GM21423 (cell line): ENCODE measurements around the gene RBM34.
A peak's percentile ranks its signal among the peaks of the same experiment; 100 is the strongest.
"Not testable (repeated sequence)": the region's sequence is repeated elsewhere in the genome, so short reads cannot be mapped to it uniquely, and the experiment has no call there.

Source experiments
- ATAC-seq: cut with Tn5 transposase; IDR thresholded peaks from one replicate; pipeline ENCODE4 v1.9.1; 2021; ENCODE audit warnings: mild to moderate bottlenecking, moderate library complexity; ENCODE audit not compliant: unreplicated experiment

RBM34 gene

DNA sequence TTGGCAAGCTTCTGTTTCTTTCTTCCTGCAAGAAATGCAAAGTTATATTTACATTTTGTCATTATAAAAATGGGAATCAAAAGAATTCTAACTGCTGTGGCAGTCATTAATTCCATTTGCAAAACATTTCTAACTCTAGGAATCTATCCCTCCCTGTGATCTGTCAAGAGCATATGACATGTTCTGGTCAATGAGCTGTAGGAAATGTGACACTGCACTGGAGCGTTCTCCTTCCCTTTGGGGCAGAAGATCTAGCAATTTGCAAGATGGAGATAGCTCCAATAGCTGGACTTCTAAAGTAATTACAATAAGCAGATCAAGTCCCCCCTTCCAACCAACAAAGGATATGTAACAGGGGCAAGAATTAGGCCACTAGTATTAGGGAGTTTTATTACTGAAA lies 38.7 kb downstream of the RBM34 start:
- no peak for ATAC-seq

DNA sequence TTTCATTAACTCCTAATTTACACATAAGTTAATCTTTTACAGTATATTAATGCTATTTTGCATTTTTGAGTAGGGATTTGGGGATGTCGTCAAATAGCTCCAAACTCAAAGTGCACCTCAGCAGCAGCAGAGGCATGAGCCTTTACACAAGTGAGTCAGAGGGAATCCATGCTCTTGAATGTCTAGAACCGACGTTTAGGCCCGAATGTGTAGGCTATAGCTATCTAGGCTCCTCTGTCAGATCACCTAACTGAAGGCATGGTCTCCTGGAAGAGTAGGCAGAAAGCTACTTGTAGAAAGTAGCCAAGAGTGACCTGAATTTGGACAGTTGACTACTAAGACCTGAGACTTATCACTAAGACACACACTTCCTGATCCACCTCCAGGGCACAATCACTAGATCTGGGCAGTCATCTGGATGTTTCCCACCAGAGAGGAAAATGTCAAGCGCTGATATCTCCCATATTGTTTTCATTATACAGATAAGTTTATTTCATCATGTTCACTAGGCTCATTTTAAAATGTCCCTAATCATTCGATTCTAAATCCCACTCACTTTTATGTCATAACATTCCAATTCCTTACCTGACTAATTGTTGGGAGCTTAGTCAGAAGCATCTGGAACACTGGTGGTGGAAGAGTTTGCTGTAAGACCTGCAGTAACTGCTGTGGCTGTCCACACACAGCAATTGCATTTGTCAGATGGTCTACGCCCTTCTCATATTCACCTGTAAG lies 47.7 kb downstream of the RBM34 start:
- ATAC-seq = no peak

DNA sequence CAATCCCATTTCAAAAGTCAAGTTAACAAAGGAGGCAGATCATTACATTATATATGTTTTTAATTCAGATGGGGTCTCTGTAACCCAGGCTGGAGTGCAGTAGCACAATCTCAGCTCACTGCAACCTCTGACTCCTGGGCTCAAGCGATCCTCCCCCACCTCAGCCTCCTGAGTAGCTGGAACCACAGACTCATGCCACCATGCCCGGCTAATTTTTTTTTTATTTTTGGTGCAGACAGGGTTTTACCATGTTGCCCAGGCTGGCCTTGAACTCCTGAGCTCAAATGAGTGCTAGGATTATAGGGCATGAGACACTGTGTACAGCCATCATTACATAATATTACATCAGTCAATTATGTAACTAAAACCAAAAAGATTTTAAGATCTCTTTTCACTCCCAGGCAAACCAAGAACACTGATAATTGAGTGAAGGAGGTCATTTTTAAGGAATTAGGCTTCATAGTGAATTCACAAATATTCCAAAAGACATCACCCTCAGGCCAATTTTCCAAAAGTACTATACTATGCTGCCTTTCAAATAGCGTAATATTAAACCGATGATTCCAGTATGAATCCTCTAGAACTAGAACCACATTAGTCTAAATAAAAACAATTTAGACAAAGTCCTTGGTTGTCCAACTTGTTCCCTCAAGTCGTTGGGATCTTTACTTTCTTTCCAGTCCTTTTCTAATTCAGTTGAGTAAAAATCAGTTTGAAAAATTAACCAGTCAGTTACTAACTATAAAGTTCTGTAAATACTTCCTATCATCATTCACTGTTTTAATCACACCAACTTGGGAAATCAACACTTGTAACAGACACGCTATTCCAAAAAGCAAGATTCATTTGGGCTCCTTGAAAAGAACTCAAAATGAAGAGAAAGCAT lies 48.5 kb downstream of the RBM34 start:
- ATAC-seq = no peak

DNA sequence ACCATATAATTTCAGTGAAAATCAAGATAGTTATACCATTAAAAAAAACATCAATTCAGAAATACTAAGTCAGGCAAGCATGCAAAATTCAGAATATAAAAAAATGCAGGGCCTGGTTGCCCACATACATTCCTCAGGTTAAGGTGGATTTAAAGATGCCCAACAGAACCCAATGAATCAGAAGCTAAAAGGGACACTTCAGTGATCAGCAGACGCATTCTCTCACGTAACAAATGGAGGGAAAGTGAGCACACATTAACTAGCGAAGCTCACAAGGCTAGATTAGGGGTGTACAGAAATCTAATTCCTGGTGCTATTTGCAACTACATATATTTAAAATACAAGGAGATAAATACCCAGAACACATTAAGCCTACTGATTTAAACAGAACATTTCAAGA lies 49.9 kb downstream of the RBM34 start:
- no peak for ATAC-seq

DNA sequence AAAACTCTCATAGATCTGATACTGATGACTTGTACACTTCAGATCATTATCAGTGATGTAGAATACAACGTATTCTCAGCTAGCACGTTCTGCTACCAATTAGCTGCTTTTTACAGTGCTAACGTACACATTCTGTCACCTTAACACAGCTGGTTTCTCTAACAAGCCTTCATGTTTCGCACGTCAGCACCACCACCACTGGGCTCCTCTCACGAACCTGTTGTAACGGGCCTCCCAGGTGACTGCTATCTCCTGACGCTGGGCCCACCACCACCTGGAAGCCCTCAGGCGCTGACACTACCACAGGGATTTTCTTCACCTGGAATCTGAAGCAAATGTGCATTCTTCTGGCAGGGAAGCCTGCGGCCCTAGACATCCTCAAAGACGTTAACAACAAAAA lies 52.2 kb downstream of the RBM34 start:
- no peak for ATAC-seq

DNA sequence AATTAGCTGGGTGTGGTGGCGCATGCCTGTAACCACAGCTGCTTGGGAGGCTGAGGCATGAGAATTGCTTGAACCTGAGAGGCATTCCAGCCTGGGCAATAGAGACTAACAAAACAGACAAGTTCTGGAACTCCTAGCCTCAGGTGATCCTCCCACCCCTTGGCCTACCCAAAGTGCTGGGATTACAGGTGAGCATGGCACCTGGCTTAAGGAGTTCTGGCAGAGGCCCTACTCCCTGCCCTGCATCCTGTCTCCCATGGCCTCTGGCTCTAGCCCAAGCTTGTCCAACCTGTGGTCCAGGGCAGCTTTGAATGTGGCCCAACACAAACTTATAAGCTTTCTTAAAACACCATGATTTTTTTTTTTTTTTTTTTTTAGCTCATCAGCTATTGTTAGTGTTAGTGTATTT lies 52.9 kb downstream of the RBM34 start:
- ATAC-seq = no peak

DNA sequence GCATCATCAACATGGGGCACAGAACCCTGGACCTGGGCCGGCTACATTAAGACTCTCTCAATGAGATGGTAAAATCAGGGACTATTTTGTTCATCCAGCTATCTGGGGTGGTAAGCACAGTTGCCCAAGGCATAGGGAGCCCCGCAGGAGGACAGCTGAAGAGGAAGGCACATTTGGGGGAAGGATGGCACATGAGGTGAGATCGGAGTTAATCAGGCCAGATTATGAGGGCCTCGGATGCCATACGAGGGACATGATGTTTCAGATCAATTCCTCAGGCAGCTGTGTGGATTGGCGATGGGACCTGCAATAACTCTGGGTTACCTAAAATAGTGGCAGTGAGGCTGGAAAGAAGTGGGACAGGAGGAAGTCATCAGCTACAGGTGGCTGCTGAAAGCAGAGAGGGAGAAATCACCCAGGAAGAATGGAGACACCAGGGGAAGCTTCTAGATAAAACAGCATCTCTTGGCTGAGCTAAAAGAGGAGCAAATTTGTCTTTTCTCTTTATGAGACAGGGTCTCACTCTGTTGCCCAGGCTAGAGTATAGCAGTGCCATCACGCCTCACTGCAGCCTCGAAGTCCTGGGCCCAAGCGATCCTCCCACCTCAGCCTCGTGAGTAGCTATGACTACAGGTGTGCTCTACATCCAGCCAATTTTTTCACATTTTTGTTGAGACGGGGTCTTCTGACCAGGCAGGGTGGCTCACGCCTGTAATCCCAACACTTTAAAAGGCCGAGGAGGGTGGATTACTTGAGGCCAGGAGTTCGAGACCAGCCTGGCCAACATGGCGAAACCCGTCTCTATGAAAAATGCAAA lies 53.5 kb downstream of the RBM34 start:
- ATAC-seq = no peak

DNA sequence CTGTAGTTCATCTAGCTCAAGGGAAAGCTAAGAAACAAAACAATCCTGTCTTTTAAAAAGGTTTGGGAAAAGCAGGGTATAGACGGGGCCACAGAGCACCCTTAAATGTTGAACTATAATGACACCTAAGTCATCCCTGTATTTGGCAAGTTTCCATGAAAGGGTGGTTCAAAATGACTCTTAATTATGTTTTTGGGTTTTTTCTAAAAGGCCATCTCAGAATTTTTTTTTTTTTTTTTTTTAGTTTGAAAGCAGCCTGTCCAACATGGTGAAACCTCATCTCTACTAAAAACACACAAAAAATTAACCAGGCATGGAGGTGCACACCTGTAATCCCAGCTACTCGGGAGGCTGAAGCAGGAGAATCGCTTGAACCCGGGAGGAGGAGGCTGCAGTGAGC lies 54.6 kb downstream of the RBM34 start:
- ATAC-seq = no peak

DNA sequence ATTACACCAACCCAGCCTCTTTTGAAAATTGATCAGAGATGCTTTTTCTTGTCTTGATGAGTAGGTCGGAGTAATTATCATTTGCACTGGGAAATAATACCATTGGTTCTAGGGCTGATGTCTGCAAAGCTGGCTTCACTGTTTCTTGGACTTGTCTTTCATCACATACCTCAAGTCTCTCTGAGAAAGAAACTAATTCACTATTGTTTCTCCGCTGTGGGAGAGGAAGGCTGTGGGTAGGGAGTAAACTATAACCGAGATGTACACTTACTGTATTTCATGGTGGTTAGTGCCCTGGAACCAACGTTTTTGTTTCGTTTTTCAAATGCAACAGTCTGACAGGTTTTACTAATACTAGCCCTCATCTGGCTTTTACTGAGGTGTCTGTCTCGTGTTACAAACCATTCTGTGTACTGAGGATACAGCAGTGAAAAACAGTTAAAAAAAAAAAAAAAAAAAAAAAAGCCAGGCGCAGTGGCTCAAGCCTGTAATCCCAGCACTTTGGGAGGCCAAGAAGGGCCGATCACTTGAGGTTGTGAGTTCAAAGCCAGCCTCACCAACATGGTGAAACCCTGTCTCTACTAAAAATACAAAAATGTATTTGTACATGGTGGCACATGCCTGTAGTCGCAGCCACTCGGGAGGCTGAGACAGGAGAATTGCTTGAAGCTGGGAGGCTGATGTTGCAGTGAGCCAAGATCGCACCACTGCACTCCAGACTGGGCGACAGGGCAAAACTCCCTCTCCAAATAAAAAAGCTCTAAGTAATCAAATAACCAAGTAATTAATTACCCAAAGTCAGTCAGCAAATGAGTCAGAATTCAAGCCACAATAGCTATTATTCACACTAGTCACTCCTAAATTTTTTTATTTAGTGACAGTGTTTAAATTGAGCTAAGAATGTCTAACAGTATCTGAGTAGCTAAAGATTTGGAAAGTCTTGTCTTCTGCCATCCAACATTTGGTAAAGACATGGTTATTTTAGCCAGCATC lies 55.7 kb downstream of the RBM34 start:
- ATAC-seq = peak; percentile 85

DNA sequence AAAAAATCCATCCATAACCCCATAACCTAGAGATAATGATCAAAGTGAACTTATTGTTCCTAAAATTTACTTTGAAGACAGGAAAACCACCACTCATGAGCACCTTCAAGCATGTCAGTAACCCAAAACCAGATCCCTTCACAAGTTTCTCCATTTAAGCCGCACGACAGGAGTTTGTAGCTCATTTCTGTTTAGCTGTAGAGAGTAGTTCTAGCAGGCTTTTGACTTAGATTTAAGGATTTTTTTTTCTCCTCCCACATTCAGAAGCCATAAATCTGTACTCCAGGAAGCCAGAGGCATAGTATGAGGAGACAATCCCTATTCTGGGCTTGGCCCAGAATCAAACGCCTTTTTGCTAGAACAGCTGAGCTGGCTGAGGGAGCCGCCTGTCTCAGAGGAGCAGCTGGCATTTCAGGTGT lies 58.0 kb downstream of the RBM34 start:
- no peak for ATAC-seq

DNA sequence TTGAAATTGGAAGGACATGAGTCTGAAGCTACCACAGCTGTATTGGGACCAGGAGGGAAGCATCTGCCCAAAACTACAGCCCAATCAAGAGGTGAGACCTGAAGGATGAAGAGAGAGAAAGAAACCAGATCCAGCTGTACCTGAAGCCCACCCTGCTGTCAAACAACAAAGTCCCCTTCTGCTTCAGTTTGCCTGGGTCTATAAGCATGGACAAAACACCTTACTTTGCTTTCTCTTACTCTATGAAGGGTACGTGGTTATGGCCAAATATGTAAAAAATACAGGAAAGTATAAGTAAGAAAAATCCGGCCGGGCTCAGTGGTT lies 58.8 kb downstream of the RBM34 start:
- ATAC-seq = no peak

DNA sequence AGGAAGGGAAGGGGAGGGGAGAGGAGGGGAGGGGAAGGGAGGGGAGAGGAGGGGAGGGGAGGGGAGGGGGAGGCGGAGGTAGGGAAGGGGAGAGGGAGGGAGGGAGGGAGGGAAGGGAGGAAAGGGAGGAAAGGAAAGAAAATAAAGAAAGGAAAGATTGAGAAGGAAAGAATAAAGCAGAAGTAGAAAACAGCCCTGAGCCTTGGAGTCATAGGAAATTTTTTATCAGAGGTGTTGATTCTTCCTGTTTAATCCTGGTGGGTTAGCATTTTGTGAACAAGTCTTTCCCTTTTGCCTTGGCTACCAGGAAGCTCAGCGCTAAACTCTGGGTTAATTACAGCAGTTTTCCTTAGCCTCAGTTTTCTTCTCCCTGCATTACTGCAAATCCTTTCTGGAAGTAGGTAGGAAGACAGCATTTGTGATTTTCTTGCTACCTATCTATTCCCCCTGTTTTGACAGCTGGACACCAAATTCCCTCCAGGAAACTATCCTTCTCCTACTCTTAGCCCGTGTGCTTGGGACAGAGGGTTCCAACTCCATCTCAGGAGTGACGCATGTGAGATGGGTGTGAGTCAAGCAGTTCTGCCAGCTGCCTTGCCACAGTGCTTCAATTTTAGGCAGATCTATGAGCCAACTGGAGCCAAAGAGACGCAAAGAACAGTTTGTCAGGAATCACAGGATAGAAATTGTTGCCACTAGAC lies 59.3 kb downstream of the RBM34 start:
- no peak for ATAC-seq

DNA sequence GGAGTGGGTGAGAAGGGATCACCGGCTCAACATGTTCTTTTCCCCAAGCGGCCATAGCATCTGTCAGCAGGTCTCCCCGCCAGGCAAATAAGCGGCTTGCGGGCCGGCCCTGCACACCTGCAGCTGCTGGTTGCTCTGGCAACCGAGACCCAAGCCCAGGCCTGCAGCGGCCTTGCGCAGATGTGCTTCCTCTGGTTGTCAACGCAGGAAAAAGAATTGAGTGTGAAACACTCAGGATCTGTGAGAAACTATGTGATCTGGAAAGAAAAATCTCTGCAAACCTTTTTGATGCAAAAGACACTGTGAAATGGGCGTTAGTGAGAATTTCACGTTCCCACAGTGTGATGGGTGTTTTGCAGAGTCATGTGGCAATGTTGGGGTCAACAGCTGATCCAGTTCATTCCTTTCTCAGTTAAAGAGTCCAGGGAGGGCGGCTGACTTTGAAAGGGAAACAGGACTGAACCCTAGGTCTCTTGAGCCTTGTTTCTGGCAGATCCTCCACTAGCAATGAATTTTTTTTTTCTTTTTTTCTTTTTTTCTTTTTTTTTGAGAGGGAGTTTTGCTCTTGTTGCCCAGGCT lies 60.8 kb downstream of the RBM34 start:
- ATAC-seq = no peak

DNA sequence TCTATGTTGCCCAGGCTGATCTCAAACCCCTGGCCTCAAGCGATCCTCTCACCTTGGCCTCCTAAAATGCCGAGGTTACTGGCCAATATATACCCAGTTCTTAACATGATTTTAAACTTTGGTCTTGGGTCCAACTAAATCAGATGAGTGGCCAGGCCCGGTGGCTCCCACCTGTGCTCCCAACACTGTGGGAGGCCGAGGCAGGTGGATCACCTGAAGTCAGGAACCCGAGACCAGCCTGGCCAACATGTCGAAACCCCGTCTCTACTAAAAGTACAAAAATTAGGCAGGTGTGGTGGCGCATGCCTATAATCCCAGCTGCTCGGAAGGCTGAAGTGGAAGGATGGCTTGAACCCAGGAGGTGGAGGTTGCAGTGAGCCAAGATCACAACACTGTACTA lies 62.1 kb downstream of the RBM34 start:
- ATAC-seq = no peak

DNA sequence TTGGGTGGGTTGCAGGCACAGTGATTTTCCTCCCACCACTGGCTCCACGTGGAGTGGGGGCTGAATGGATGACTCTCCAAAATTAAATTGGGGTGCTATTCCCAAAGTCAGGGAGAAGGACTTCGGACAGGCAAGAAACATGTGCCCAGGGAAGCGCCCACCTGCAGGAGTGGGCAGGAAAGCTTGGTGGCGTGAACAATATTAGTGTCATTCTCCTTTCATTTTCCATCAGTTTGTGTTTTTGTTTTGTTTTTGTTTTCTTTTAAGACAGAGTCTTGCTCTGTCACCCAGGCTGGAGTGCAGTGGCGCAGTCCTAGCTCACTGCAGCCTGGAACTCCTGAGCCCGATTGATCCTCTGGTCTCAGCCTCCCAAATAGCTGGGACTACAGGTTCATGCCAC lies 62.5 kb downstream of the RBM34 start:
- ATAC-seq = no peak

DNA sequence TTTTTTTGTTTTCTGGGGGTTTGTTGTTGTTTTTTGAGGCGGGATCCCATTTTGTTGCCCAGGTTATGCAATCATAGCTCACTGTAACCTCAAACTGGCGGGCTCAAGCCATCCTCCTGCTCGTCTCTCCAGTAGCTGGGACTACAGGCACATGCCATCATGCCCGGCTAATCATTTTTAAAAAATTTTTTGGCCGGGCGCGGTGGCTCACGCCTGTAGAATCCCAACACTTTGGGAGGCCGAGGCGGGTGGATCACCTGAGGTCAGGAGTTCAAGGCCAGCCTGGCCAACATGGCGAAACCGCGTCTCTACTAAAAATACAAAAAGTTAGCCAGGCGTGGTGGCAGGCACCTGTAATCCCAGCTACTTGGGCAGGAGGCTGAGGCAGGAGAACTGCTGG lies 63.5 kb downstream of the RBM34 start:
- not testable (repeated sequence) for ATAC-seq

DNA sequence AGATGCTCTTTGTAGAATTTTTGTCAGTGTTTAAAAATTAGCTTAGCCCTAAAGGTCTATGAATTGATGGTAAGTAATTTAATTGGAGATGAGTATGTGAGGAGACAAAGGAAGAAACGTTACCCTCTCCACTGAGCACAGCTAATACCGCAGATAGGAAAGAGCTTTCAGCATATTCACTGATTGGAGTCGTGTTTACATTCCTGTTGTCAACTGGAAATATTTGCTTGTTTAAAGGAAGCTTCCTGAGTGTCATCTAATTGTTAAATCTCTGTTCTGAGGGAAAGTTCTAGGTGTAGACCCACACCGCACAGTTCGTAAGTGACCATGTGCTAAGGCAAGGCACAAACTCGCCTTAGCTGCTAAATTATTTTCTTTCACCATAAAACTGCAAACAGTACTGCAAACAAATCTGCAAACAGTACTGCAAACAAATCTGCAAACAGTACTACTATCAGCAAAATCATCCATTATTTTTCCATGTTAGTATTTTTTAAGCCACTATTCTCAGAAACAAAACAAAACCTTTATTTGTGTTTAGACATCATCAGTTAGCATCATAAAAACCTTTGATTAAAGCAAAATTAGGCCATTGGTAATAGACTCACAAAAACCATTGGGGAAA lies 65.0 kb downstream of the RBM34 start:
- ATAC-seq = no peak

DNA sequence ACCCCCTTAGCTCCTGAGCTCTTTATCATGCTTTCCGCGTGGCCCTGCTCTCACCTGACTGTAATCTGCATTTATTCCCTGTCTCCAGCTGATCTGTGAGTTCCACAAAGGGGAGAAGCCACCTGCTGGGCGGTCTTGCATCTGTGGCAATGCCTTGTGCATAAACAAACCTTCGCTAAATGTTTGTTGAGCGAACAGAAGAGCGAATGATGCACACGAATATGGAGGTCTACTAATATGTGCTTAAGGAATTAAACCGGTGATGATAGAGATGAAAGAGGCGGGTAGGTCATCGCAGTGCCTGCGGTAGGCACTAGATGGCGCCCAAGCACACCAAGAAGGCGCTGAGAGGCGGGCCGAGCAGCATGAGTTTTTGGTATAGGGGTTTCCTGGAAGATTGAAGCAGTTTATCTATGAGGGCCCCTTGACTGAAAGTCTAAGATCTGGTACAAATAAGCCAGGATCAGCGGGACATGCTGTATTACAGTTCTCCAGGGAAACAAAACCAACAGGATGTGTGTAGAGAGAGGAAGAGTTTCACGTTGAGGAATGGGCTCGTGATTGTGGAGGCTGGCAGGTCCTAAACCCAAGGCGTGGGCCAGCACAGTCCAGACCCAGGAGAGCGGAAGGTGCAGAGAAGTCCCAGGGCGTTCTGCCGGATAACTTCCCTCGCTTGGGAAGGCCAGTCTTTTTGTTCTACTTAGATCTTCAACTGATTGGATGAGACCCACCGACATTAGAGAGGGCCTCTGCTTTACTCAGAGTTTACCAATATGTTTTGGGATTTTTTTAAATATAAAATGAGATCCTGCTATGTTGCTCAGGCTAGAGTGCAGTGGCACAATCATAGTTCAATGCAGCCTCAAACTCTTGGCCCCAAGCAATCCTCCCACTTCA lies 67.1 kb downstream of the RBM34 start:
- peak; percentile 63 for ATAC-seq
